A673 (cell line): ENCODE measurements around the gene WBP2NL. TPM values are rescaled to one million over a fixed set of nuclear protein-coding genes. Genes with fewer than 3 reads are reported as not detected.

Experiments used
- BruUV-seq: library from RNA; stranded (reverse); fragments of 400-500 nt; replicated peaks from 2 replicates; lab custom pipeline; 2021; lab: Mats Ljungman, UMichigan
- CTCF ChIA-PET: fragments of 300-600 bp; sonication (Branson Sonifier 250); formaldehyde crosslinking; loops from one replicate; lab custom pipeline; 2022; ENCODE audit warnings: antibody characterized with exemption; lab: Charles Lee
- POLR2A ChIA-PET: fragments of 300-600 bp; sonication (Branson Sonifier 250); formaldehyde crosslinking; loops from one replicate; lab custom pipeline; 2022; ENCODE audit warnings: antibody characterized with exemption; ENCODE audit not compliant: low non-redundant PET; lab: Charles Lee
- DNase-seq: peaks from one replicate; pipeline ENCODE4 v3.0.0-alpha.2; 2015; ENCODE audit warnings: low spot score
- H3K27ac ChIP-seq: fragments of 200-600 bp; sonication (generic); 2 replicates; pipeline ENCODE4 v1.5.1; 2016; ENCODE audit warnings: mixed run types, low read depth, mild to moderate bottlenecking, mixed read lengths, antibody characterized with exemption, low read length; ENCODE audit not compliant: poor library complexity, severe bottlenecking
- H3K27me3 ChIP-seq: fragments of 200-600 bp; sonication (generic); replicated peaks from 2 replicates; pipeline ENCODE4 v1.6.1; 2017; ENCODE audit warnings: mixed run types, low read depth, mild to moderate bottlenecking, mixed read lengths, antibody characterized with exemption, low read length; ENCODE audit not compliant: insufficient read depth, poor library complexity
- H3K36me3 ChIP-seq: fragments of 200-600 bp; sonication (generic); 2 replicates; pipeline ENCODE4 v1.6.1; 2016; ENCODE audit warnings: mixed run types, mild to moderate bottlenecking, mixed read lengths, antibody characterized with exemption, low read length; ENCODE audit not compliant: insufficient read depth, poor library complexity, severe bottlenecking
- H3K4me1 ChIP-seq: fragments of 200-600 bp; sonication (generic); 2 replicates; pipeline ENCODE4 v1.6.1; 2017; ENCODE audit warnings: mixed run types, mild to moderate bottlenecking, mixed read lengths, antibody characterized with exemption, low read length; ENCODE audit not compliant: insufficient read depth, poor library complexity, severe bottlenecking
- H3K4me3 ChIP-seq: fragments of 200-600 bp; sonication (generic); 2 replicates; pipeline ENCODE4 v1.5.1; 2016; ENCODE audit warnings: low read depth, mixed run types, mild to moderate bottlenecking, mixed read lengths, low read length; ENCODE audit not compliant: poor library complexity, severe bottlenecking
- H3K9me3 ChIP-seq: fragments of 200-600 bp; sonication (generic); 2 replicates; pipeline ENCODE4 v1.6.1; 2016; ENCODE audit warnings: mixed run types, low read depth, mild to moderate bottlenecking, mixed read lengths, antibody characterized with exemption, low read length; ENCODE audit not compliant: poor library complexity, severe bottlenecking
- EZH2 ChIP-seq: fragments of 200-600 bp; sonication (generic); IDR thresholded peaks from 2 replicates; pipeline ENCODE4 v1.6.1; 2017; ENCODE audit warnings: borderline replicate concordance, low read depth, mild to moderate bottlenecking, mixed read lengths, antibody characterized with exemption, low read length; ENCODE audit not compliant: poor library complexity, severe bottlenecking
- intact Hi-C: fragments of 100-400 bp; cut with micrococcal nuclease; formaldehyde crosslinking; loops from one replicate; pipeline ENCODE4 v1.10.0; 2022; ENCODE audit not compliant: unreplicated experiment
- total RNA-seq: library from RNA; stranded (reverse); gene quantifications from 2 replicates; pipeline ENCODE4 v1.2.3, GENCODE V29; 2021
- TF ChIP-seq, protein P1 (sequence below): fragments of 300-800, 200-600 bp; sonication (generic); conservative IDR thresholded peaks from 2 replicates; pipeline ENCODE4 v1.5.1; 2017; ENCODE audit warnings: low read depth, mild to moderate bottlenecking, antibody characterized with exemption, low read length, moderate library complexity, mixed read lengths

The WBP2NL gene
- total RNA-seq, 1 experiment from 2014 or later = not detected

DNA sequence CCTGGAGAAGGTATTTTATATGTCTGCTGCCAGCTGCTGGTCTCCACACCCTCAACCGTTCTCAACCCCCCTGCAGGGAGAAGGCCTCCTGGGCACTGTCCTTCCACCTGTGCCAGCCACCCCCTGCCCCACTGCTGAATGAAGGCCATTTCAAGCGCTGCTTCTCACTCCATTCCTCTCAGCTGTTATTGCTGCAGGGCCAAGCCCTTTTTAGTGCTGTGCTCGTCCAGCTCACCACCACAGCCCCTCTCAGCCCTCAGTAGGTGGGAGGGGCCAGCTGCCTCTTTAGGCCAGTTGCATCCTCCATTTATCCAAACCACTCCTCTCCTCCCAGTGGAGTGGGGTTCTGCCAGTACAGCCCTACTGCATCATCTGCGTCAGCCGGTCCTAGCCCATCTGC is 1.8 kb upstream of the WBP2NL start:
- BruUV-seq = no TSS peak
- no peaks in the 10 kb centered on the region for H3K4me1 ChIP-seq
- H3K36me3 ChIP-seq = no peaks in the 10 kb centered on the region
- TF ChIP-seq, protein P1, sequence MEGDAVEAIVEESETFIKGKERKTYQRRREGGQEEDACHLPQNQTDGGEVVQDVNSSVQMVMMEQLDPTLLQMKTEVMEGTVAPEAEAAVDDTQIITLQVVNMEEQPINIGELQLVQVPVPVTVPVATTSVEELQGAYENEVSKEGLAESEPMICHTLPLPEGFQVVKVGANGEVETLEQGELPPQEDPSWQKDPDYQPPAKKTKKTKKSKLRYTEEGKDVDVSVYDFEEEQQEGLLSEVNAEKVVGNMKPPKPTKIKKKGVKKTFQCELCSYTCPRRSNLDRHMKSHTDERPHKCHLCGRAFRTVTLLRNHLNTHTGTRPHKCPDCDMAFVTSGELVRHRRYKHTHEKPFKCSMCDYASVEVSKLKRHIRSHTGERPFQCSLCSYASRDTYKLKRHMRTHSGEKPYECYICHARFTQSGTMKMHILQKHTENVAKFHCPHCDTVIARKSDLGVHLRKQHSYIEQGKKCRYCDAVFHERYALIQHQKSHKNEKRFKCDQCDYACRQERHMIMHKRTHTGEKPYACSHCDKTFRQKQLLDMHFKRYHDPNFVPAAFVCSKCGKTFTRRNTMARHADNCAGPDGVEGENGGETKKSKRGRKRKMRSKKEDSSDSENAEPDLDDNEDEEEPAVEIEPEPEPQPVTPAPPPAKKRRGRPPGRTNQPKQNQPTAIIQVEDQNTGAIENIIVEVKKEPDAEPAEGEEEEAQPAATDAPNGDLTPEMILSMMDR = no peak
- TF ChIP-seq EZH2 = no peak
- intact Hi-C loops = no loop called here
- no peak for DNase-seq
- peaks cover 4% of the 10 kb centered on the region for H3K27me3 ChIP-seq
- no peak overlapping the region for H3K4me3 ChIP-seq
- H3K9me3 ChIP-seq = no peaks in the 10 kb centered on the region
- ChIA-PET CTCF (no interaction called here), POLR2A (no interaction called here)
- H3K27ac ChIP-seq = no peak overlapping the region

DNA sequence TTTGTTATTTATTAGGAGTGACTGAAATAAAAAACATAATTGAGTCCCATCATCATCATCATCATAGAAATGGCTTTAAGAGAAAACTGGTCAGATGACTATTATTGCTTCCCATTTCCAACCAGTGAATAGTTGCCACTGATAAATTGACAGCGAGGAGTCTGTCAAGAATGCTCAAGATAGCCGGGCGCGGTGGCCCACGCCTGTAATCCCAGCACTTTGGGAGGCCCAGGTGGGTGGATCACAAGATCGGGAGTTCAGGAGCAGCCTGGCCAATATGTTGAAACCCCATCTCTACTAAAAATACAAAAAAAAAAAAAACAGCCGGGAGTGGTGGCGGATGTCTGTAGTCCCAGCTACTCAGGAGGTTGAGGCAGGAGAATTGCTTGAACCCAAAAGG is 1.9 kb downstream of the WBP2NL start:
- Histone ChIP-seq H3K4me3 (no peak overlapping the region), H3K9me3 (no peaks in the 10 kb centered on the region), H3K27me3 (peaks cover 4% of the 10 kb centered on the region), H3K36me3 (no peaks in the 10 kb centered on the region), H3K27ac (no peak overlapping the region), H3K4me1 (no peaks in the 10 kb centered on the region)
- CTCF ChIA-PET = no interaction called here
- no TSS peak for BruUV-seq
- TF ChIP-seq EZH2 = no peak
- TF ChIP-seq, protein P1 = no peak
- no peak for DNase-seq
- intact Hi-C loops = no loop called here
- POLR2A ChIA-PET = no interaction called here

DNA sequence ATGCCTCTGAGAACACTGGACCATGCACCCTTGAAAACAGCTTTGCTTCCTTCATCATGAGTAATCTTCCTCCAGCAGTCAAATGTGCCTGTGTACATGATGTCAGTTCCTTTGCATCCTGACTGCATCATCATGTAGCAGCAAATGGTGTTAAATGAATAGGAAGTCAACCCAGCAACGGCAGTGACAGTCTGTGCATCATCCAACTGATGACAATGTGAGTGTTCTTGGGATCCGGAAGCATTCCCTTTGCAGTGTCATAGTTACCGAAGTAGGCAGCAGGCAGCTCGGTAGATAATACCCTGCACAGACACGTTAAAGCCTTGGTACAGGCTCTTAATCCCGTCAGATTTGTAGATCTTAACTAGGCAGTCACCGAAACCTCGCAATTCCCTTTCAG is 2.5 kb downstream of the WBP2NL start:
- H3K4me3 ChIP-seq = no peak overlapping the region
- no TSS peak for BruUV-seq
- no peak overlapping the region for H3K27ac ChIP-seq
- intact Hi-C loops = no loop called here
- no peak for TF ChIP-seq EZH2
- TF ChIP-seq, protein P1 = no peak
- H3K4me1 ChIP-seq = no peaks in the 10 kb centered on the region
- no peak for DNase-seq
- H3K27me3 ChIP-seq = peaks cover 4% of the 10 kb centered on the region
- H3K9me3 ChIP-seq = no peaks in the 10 kb centered on the region
- H3K36me3 ChIP-seq = no peaks in the 10 kb centered on the region
- CTCF ChIA-PET = no interaction called here
- POLR2A ChIA-PET = no interaction called here
